CD8-positive, alpha-beta memory T cell (primary cell): ENCODE results near the gene EDN3. TPM values are rescaled to one million over a fixed set of nuclear protein-coding genes. Genes with fewer than 3 reads are reported as not detected.

Experiments
- CTCF ChIA-PET: fragments of 350-600 bp; sonication (Branson Sonifier 250); formaldehyde crosslinking; loops from one replicate; lab custom pipeline; 2021; ENCODE audit warnings: antibody characterized with exemption; lab: Charles Lee
- POLR2A ChIA-PET: fragments of 350-600 bp; sonication (Branson Sonifier 250); formaldehyde crosslinking; loops from one replicate; lab custom pipeline; 2021; ENCODE audit warnings: antibody characterized with exemption; lab: Charles Lee
- DNase-seq, 5 donors: peaks; one replicate each; pipeline versions ENCODE4 v3.0.0 to v3.0.0-alpha.2; 2020 to 2022; ENCODE audit warnings: mixed read lengths in 1 of 5
- H3K27ac ChIP-seq: one replicate; pipeline ENCODE4 v1.7.0; 2013; ENCODE audit warnings: low read depth, mild to moderate bottlenecking, low read length, moderate library complexity
- H3K27me3 ChIP-seq: 2 replicates; pipeline ENCODE4 v1.7.0; 2013; ENCODE audit warnings: low read length, mild to moderate bottlenecking; ENCODE audit not compliant: insufficient read depth, poor library complexity, severe bottlenecking
- H3K36me3 ChIP-seq: 2 replicates; pipeline ENCODE4 v1.7.0; 2013; ENCODE audit warnings: mild to moderate bottlenecking, low read length, moderate library complexity; ENCODE audit not compliant: insufficient read depth
- H3K4me1 ChIP-seq: 2 replicates; pipeline ENCODE4 v1.7.0; 2013; ENCODE audit warnings: mild to moderate bottlenecking, low read length, moderate library complexity; ENCODE audit not compliant: insufficient read depth
- H3K4me3 ChIP-seq: 2 replicates; pipeline ENCODE4 v1.7.0; 2013; ENCODE audit warnings: mild to moderate bottlenecking, low read length
- H3K9me3 ChIP-seq: 2 replicates; pipeline ENCODE4 v1.7.0; 2013; ENCODE audit warnings: mild to moderate bottlenecking, low read length
- H3K27ac Mint-ChIP-seq, 8 donors: one replicate each; pipeline ENCODE4 v1.8.0; 2020 to 2021; ENCODE audit warnings: mixed read lengths in 8 of 8, mild to moderate bottlenecking in 6 of 8, inconsistent platforms in 3 of 8, moderate library complexity in 3 of 8
- H3K27me3 Mint-ChIP-seq, 2 donors: one replicate each; pipeline ENCODE4 v1.8.0; 2020 to 2021; ENCODE audit warnings: mixed read lengths in 2 of 2, mild to moderate bottlenecking in 1 of 2, moderate library complexity in 1 of 2
- H3K36me3 Mint-ChIP-seq, 3 donors: one replicate each; pipeline ENCODE4 v1.8.0; 2020 to 2021; ENCODE audit warnings: mixed read lengths in 3 of 3, inconsistent platforms in 1 of 3, mild to moderate bottlenecking in 1 of 3
- H3K4me1 Mint-ChIP-seq, 3 donors: one replicate each; pipeline ENCODE4 v1.8.0; 2020 to 2021; ENCODE audit warnings: mixed read lengths in 3 of 3, inconsistent platforms in 1 of 3, mild to moderate bottlenecking in 1 of 3
- H3K4me3 Mint-ChIP-seq, 7 donors: one replicate each; pipeline ENCODE4 v1.8.0; 2020 to 2021; ENCODE audit warnings: mixed read lengths in 7 of 7, mild to moderate bottlenecking in 6 of 7, moderate library complexity in 4 of 7, inconsistent platforms in 2 of 7
- H3K9me3 Mint-ChIP-seq, 5 donors: one replicate each; pipeline ENCODE4 v1.8.0; 2020 to 2022; ENCODE audit warnings: mixed read lengths in 5 of 5, mild to moderate bottlenecking in 3 of 5, moderate library complexity in 2 of 5, inconsistent platforms in 1 of 5
- polyA plus RNA-seq: library from polyadenylated mRNA; unstranded; fragments of 300-500 nt; fragmentation: Illumina TruSeq; gene quantifications from one replicate; pipeline ENCODE4 v1.2.3, GENCODE V29; 2021
- total RNA-seq, 2 experiments: library from RNA; stranded (reverse); gene quantifications; one replicate each; pipeline ENCODE4 v1.2.3, GENCODE V29; 2021

EDN3 gene
- total and polyA plus RNA-seq, 3 experiments from 2014 or later: 0.16 TPM; not detected in 2

DNA sequence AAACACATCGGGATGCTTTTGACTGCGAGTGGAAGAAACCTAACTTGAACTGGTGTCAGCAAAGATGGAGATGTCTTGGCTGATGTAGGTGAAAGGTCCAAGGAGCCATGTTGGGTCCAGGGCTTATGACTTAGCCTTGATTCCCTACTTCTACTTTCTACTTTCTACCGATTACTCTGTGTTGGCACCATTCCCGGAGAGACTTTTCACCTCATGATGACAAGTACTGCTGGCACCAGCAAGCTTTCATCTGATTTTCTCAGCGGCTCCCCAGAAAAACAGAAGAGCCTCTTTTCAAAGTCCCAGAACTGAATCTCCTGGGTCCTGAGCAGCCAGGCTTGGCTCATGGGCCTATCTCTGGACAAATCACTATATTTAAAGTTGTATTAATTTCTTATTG is 4.9 kb upstream of the EDN3 start:
- POLR2A ChIA-PET: no interaction called here
- DNase-seq: no peak
- H3K4me1 ChIP-seq: no peaks in the 10 kb centered on the region
- no peak overlapping the region for H3K4me3 ChIP-seq
- no peaks in the 10 kb centered on the region for H3K9me3 Mint-ChIP-seq
- H3K27ac Mint-ChIP-seq: no peak overlapping the region
- H3K27me3 Mint-ChIP-seq: peaks cover 26 to 50% of the 10 kb centered on the region in 2 donors
- H3K4me3 Mint-ChIP-seq: no peak overlapping the region
- H3K36me3 Mint-ChIP-seq: peaks cover 0 to 3% (median 0%) of the 10 kb centered on the region in 3 donors
- CTCF ChIA-PET: no interaction called here
- no peaks in the 10 kb centered on the region for H3K9me3 ChIP-seq
- no peak overlapping the region for H3K27ac ChIP-seq
- peaks cover 6% of the 10 kb centered on the region for H3K27me3 ChIP-seq
- peaks cover 0 to 3% (median 0%) of the 10 kb centered on the region in 3 donors for H3K4me1 Mint-ChIP-seq
- H3K36me3 ChIP-seq: no peaks in the 10 kb centered on the region

DNA sequence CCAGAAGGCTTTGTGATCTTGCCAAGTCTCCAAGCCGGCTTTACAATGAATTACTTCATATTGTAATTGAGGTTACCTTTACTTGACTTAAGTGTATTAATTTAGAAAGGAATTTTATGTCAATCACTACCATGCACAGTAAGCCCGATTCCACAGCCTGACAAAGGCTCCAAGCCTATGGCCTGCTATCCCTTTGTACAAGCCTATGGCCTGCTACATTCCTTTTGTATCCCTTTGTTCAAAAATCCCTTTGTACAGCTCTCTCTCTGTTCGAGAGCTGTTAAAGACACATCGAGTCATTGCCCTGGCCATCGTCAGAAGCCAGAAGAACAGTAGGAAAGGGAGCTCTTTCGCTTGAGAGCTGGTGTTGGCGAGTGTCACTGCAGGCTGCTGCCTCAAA is 2.7 kb upstream of the EDN3 start:
- peaks cover 23 to 59% of the 10 kb centered on the region in 2 donors for H3K27me3 Mint-ChIP-seq

DNA sequence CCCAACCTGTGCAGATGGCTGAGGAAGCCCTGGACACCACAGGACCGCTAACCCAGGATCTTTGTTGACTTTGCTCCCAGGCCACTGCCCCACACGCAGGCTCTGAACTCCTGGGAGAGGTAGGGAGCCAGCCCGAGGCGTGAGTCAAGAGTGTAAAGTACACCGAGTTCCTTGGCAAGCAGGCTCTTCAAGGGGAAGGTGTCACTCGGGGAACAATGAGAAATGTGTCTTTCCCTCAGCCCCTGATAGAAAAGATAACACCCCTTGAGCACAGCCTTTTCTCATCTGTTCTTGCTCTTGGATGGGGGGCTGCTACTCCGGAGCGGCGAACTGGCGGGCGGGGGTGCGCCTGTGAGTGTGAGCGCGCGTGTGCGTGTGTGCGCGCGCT is 472 bp upstream of the EDN3 start:
- Histone ChIP-seq H3K4me3 (no peak overlapping the region), H3K9me3 (no peaks in the 10 kb centered on the region), H3K27ac (no peak overlapping the region), H3K36me3 (no peaks in the 10 kb centered on the region), H3K27me3 (peaks cover 6% of the 10 kb centered on the region), H3K4me1 (no peaks in the 10 kb centered on the region)
- H3K9me3 Mint-ChIP-seq: no peaks in the 10 kb centered on the region
- ChIA-PET POLR2A (no interaction called here), CTCF (no interaction called here)
- peaks cover 34 to 64% of the 10 kb centered on the region in 2 donors for H3K27me3 Mint-ChIP-seq
- no peak for DNase-seq
- H3K27ac Mint-ChIP-seq: no peak overlapping the region
- H3K4me1 Mint-ChIP-seq: peaks cover 0 to 7% (median 0%) of the 10 kb centered on the region in 3 donors
- H3K4me3 Mint-ChIP-seq: no peak overlapping the region
- H3K36me3 Mint-ChIP-seq: no peaks in the 10 kb centered on the region

More for the DNA sequence above, 2.7 kb upstream of the EDN3 start:
- H3K4me1 ChIP-seq: no peaks in the 10 kb centered on the region
- H3K4me3 Mint-ChIP-seq: no peak overlapping the region
- no peaks in the 10 kb centered on the region for H3K9me3 Mint-ChIP-seq
- CTCF ChIA-PET: no interaction called here
- H3K27me3 ChIP-seq: peaks cover 6% of the 10 kb centered on the region
- no peak overlapping the region for H3K4me3 ChIP-seq
- no peaks in the 10 kb centered on the region for H3K36me3 ChIP-seq
- H3K27ac Mint-ChIP-seq: no peak overlapping the region
- H3K4me1 Mint-ChIP-seq: peaks cover 0 to 3% (median 0%) of the 10 kb centered on the region in 3 donors
- no peak for DNase-seq
- POLR2A ChIA-PET: no interaction called here
- H3K27ac ChIP-seq: no peak overlapping the region
- H3K36me3 Mint-ChIP-seq: peaks cover 0 to 3% (median 0%) of the 10 kb centered on the region in 3 donors
- H3K9me3 ChIP-seq: no peaks in the 10 kb centered on the region

DNA sequence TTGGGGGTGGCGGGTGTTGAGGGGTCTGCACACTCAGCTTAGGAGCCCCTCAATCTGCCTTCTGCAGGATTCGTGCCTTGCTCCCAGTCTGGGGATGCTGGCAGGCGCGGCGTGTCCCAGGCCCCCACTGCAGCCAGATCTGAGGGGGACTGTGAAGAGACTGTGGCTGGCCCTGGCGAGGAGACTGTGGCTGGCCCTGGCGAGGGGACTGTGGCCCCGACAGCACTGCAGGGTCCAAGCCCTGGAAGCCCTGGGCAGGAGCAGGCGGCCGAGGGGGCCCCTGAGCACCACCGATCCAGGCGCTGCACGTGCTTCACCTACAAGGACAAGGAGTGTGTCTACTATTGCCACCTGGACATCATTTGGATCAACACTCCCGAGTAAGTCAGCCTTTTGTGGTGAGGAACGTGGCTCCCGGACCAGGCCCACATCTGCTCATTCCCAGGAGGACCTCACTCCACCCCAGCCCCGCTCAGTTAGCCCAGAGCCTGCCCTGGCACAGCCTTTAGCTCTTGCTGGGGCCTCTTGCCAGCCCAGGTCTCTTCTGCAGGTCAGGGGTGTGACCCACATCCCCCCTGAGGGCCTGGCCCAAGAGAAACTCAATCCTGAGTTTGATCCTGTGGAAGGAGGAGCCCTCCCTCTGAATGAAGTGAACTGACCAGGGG is 1.1 kb downstream of the EDN3 start:
- Histone ChIP-seq H3K4me1 (no peaks in the 10 kb centered on the region), H3K9me3 (no peaks in the 10 kb centered on the region), H3K27me3 (peaks cover 6% of the 10 kb centered on the region), H3K36me3 (no peaks in the 10 kb centered on the region), H3K4me3 (no peak overlapping the region), H3K27ac (no peak overlapping the region)
- Mint-ChIP-seq H3K4me3 (no peak overlapping the region), H3K9me3 (no peaks in the 10 kb centered on the region), H3K4me1 (peaks cover 0 to 7% (median 0%) of the 10 kb centered on the region in 3 donors), H3K36me3 (no peaks in the 10 kb centered on the region), H3K27me3 (peaks cover 36 to 70% of the 10 kb centered on the region in 2 donors), H3K27ac (no peak overlapping the region)
- CTCF ChIA-PET: no interaction called here
- no peak for DNase-seq
- POLR2A ChIA-PET: interaction anchor here (0.6 kb wide), 1 partner anchor 59 kb away, joined by 4 read pairs; no protein-coding TSS in a partner anchor

DNA sequence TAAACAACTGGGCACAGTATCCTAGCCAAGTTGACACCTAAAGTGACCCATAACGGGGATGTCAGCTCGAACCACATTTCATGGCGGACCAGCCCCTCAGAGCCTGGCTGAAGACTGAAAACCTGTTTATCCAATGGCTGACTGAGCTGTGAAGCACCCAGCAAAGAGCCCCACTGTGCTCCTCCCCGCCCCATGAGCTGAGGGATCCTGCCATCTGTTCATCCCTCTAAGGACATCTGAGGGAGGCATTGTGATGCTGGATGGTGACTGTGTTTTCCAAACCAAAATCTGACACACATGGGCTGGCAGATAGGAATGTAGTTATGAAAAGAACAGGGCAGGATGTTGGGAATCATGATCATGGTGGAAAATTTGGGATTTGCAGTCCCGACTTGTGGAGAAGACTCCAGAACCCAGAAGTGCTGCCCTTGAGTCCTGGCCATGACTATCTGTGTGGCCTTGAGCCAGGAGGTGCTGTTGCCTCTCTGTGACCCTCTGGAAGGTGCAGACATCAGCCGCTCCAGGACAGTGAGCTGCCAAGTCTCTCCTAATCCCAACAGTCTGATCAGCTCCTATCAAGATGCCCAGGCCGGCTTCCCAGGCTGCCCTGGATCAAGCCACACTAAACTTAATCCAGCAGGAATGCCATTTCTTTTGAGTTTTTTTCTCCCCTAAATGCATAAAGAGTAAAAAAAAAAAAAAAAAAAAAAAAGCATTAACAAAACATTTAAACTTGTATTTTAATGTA is 5.7 kb downstream of the EDN3 start:
- H3K4me3 Mint-ChIP-seq: no peak overlapping the region
- no peaks in the 10 kb centered on the region for H3K4me1 ChIP-seq
- H3K27me3 ChIP-seq: no peaks in the 10 kb centered on the region
- no peak for DNase-seq
- H3K36me3 ChIP-seq: no peaks in the 10 kb centered on the region
- H3K9me3 ChIP-seq: no peaks in the 10 kb centered on the region
- H3K27ac Mint-ChIP-seq: no peak overlapping the region
- no peak overlapping the region for H3K27ac ChIP-seq
- POLR2A ChIA-PET: no interaction called here
- CTCF ChIA-PET: no interaction called here
- H3K4me1 Mint-ChIP-seq: peaks cover 0 to 20% (median 0%) of the 10 kb centered on the region in 3 donors
- H3K27me3 Mint-ChIP-seq: peaks cover 29 to 36% of the 10 kb centered on the region in 2 donors
- H3K9me3 Mint-ChIP-seq: no peaks in the 10 kb centered on the region
- no peaks in the 10 kb centered on the region for H3K36me3 Mint-ChIP-seq
- H3K4me3 ChIP-seq: no peak overlapping the region

DNA sequence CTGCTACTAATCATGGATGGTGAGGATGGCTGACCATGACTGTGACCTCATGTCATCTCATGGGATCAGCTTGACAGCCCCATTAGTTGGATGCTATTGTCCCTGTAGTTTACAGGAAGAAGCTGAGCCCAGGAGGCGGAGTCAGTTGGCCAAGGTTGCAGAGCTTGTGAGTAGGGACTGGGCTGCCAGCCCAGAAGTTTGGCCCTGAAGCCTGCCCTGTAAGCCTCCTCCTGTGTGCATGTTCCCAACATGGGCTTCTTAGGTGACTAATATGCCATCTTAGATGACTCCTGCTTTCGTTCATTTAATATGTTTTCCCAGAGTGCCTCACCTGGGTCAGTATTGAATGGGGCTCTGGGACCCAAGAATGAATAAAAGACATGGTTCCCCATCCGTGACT is 6.9 kb downstream of the EDN3 start:
- H3K4me3 Mint-ChIP-seq: no peak overlapping the region
- no peak overlapping the region for H3K27ac Mint-ChIP-seq
- Histone ChIP-seq H3K27me3 (no peaks in the 10 kb centered on the region), H3K9me3 (no peaks in the 10 kb centered on the region), H3K36me3 (no peaks in the 10 kb centered on the region), H3K4me3 (no peak overlapping the region), H3K4me1 (no peaks in the 10 kb centered on the region), H3K27ac (no peak overlapping the region)
- H3K4me1 Mint-ChIP-seq: peaks cover 0 to 20% (median 0%) of the 10 kb centered on the region in 3 donors
- CTCF ChIA-PET: no interaction called here
- POLR2A ChIA-PET: no interaction called here
- peaks cover 28 to 29% of the 10 kb centered on the region in 2 donors for H3K27me3 Mint-ChIP-seq
- DNase-seq: no peak
- H3K9me3 Mint-ChIP-seq: no peaks in the 10 kb centered on the region
- no peaks in the 10 kb centered on the region for H3K36me3 Mint-ChIP-seq

DNA sequence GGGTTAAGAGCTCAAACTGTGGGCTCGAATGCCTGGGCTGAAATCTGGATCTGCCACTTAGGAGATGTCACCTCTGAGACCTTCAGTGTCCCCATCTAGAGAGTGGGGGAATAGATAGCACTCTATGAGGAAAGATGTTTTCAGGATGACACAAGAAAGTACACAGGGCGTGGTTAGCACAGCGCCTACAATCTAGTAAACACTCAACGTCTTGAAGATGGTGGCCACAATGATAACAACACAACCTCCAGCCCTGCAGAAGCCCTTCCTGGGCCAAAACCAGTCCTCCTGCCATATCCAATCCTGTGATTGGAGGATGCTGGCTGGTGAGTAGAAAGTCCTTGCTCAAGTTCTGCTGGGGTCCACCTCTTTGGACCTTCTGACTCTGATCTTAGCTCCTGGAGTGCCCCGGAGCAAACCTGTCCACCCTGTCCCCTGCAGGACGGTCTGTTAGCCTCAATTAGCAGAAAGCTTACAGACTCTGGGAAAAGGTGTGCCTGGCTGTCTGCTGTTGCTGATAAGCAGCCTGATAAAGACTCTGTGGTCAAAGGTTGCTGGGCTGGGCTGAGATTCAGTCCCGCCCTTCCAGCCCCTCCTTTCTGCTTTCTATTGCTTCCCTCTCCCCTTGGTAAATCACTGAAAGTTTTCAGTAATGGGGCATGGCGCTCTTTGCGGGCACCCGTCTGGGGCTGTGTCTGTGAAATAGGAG is 8.2 kb downstream of the EDN3 start:
- Histone ChIP-seq H3K27ac (no peak overlapping the region), H3K4me1 (no peaks in the 10 kb centered on the region), H3K36me3 (no peaks in the 10 kb centered on the region), H3K4me3 (no peak overlapping the region), H3K9me3 (no peaks in the 10 kb centered on the region), H3K27me3 (no peaks in the 10 kb centered on the region)
- Mint-ChIP-seq H3K36me3 (no peaks in the 10 kb centered on the region), H3K27me3 (peaks cover 18 to 19% of the 10 kb centered on the region in 2 donors), H3K27ac (no peak overlapping the region), H3K4me1 (peaks cover 0 to 14% (median 0%) of the 10 kb centered on the region in 3 donors), H3K9me3 (no peaks in the 10 kb centered on the region), H3K4me3 (no peak overlapping the region)
- no peak for DNase-seq
- CTCF ChIA-PET: no interaction called here
- POLR2A ChIA-PET: no interaction called here

DNA sequence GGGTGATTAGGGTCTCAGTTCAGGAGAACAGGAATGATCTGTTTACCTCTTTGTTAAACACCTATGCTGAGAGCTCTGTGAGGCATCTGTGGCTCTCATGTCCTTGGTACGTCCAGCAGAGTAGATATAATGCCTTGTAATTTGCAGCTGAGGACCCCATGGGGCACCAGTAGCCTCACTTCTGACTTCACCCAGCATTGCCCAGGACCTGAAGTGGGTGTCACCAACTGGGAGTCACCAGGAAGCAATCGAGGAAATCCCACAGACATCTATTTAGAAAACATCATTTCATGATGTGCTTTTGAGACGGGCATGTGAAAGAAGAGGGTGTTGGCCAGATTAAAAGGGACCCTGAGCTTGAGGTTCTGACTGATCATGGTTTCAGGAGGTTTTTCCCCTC is 8.8 kb downstream of the EDN3 start:
- Histone ChIP-seq H3K4me3 (no peak overlapping the region), H3K27me3 (no peaks in the 10 kb centered on the region), H3K27ac (no peak overlapping the region), H3K4me1 (no peaks in the 10 kb centered on the region), H3K36me3 (no peaks in the 10 kb centered on the region), H3K9me3 (no peaks in the 10 kb centered on the region)
- H3K4me1 Mint-ChIP-seq: peaks cover 0 to 13% (median 0%) of the 10 kb centered on the region in 3 donors
- H3K36me3 Mint-ChIP-seq: no peaks in the 10 kb centered on the region
- DNase-seq: no peak
- CTCF ChIA-PET: no interaction called here
- POLR2A ChIA-PET: no interaction called here
- peaks cover 13 to 14% of the 10 kb centered on the region in 2 donors for H3K27me3 Mint-ChIP-seq
- H3K9me3 Mint-ChIP-seq: no peaks in the 10 kb centered on the region
- H3K4me3 Mint-ChIP-seq: no peak overlapping the region
- no peak overlapping the region for H3K27ac Mint-ChIP-seq
